ENCODE data around the gene TMEM255B.
"Not testable (repeated sequence)": the region's sequence is repeated elsewhere in the genome, so short reads cannot be mapped to it uniquely, and the experiment has no call there.

The TMEM255B gene

GRCh38 chr13:113734826-113735125, 24.2 kb upstream of the TMEM255B start:
- DNase-seq, result no peak

GRCh38 chr13:113735194-113735593, 23.8 kb upstream of the TMEM255B start:
- no peak for DNase-seq

DNA sequence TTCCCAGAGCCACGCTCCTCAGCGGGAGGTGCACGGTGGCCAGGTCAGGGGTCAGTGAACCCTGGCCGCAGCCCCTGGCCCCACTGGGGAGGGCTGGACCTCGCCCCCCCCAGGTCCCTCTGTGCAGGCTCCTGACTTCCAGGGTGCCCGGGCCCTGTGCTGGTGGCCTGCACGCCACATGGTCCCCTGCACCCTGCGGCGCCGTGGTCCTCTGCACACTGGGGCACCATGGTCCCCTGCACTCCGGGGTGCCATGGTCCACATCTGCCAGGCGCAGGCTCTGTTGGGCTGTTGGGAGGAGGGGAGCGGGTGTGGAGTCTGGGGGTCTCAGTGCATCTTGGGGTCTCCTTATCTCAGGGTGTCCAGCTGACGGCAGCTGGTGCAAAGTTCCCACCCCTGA, 23.3 kb upstream of the TMEM255B start:
- no peak for DNase-seq

DNA sequence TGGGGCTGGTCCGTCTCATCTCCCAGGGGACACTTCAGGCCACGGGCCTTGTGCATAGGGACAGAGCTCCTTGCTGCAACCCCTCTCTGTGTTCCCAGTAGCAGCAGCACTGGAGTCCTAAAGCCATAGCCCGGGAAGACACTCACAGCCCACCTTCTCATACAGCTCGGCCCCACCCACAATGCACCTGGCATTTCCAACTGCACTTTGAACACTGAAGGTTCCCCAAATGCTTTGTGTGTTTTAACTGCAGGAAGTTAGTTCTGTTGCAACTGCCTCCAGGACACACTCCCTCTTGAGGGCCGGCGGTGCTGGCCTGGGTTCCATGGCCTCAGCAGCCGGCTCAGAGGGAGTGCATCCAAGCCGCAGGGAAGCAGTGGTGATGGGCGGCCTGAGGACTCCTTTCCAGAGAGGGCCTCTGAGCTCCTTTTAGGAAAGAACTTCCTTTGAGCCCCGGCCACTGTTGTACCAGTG, 22.7 kb upstream of the TMEM255B start:
- no peak for DNase-seq

GRCh38 chr13:113737803-113738202, 21.2 kb upstream of the TMEM255B start:
- DNase-seq, result no peak

DNA sequence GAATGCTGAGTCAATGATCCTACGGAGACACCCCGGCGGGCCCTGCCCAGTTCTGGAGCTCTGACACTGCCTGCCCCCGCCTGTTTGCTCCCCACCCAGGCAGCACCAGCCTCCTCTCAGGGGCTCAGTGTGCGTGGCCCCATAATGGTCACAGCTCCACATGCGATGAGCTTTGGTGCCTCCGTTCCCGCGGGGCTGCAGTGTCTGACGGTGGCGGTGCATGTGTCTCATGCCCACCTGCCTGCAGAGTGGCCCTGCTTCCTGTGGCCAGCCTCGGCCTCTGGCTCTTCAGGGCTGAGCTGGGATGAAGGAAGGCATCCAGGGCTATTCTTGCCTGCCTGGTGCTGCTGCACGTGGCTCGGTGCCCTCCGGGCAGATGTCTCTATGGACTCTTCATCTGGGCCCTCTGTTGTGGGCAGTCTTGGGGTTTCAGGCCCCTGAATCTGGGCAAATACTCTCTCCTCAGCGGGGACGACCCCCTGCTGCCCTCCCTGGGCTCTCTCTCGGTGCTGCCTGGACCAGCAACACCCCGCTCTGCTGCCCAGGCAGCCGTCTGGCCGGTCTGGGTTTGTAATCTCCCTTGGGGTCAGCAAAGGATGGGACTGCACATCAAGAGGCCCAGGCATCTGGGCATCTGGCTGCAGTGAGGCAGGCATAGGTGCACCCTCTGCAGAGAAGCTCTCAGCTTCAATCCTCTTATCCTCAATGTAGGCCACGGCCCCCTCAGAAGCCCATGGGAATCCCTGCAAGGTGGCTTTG, 19.3 kb upstream of the TMEM255B start:
- no peak for DNase-seq

DNA sequence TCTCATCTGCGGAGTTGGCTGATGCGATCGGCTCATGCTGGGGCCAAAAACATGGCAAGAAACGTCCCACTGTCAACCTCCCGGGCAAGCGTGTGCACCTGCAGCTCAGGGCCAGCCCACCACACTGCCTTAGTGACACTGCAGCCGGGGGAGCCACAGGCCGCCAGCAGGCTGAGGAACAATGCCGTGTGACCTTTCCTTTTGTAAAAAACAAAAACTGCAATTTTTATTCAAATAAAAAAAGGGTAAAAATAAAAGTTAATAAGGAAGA, 18.8 kb upstream of the TMEM255B start:
- DNase-seq, result no peak

DNA sequence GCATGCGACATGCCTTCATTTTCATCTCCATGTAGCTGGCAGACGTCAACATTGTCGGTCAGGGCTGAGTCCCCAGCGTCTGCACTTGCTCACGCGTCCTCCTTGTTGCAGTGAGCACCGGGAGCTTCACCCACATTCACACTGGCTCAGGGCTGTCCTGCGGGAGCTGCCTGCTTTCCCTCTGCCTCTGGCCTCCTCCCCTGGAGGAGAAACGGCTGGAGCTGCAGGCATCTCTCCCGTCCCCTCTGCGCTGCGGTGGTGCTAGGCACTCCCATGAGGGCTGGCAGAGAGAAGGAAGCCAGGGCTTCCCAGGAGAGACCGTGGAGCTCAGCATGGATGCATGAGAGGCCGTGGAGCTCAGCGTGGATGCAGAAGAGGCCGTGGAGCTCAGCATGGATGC, 18.4 kb upstream of the TMEM255B start:
- no peak for DNase-seq

DNA sequence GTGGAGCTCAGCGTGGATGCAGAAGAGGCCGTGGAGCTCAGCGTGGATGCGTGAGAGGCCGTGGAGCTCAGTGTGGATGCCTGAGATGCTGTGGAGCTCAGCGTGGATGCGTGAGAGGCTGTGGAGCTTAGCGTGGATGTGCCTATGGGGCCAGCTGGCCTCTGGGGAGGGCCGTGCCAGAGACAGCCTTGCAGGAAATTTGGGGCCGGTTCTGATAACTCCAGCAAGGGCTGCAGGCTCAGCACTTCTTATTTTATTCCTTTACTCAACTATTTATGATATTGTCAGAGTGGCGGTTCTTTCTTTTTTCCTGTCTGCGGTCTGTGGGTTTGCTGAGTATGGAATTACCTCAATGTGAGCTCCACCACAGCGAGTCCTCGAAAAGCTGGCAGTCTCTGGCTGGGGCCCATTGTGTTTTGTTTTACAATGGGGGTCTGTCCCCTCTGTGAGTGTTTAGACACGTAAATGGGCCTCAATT, 17.8 kb upstream of the TMEM255B start:
- DNase-seq, result peak in 1 of 5 experiments; percentile 24

GRCh38 chr13:113742000-113742441, 17.0 kb upstream of the TMEM255B start:
- DNase-seq, result no peak

DNA sequence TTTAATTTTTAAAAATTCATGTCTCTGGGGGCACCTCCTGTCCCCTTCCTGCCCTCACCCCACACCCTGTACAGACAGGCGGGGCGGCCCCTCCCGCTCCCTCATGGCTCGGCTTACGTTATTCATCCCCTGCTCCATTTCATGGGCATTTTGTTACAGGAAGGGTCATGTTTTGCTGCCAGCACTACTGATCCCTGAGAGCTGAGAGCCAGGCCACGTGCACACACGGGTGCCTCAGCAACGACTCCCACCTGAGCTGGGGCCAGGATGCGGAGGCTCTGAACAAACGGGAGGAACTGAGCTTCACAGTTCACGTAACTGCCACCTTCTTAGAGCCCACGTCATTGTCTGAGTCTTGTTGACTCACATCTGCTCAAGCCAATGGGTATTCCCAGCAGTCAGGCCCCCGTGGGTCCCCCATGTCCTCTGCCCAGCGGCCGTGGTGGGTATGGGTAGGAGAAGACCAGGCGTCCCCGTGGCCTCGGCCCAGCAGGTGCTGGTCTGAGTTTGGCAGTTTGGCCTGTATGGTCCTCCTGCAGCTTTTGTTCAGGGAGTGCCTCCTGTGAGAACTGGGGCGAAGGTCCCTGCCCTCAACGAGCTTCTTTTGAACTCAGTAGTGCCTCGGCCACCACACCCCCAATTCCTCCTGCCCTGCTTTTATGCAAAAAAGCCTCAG, 16.4 kb upstream of the TMEM255B start:
- DNase-seq, result no peak

GRCh38 chr13:113743366-113744195, 15.4 kb upstream of the TMEM255B start:
- DNase-seq, result no peak

DNA sequence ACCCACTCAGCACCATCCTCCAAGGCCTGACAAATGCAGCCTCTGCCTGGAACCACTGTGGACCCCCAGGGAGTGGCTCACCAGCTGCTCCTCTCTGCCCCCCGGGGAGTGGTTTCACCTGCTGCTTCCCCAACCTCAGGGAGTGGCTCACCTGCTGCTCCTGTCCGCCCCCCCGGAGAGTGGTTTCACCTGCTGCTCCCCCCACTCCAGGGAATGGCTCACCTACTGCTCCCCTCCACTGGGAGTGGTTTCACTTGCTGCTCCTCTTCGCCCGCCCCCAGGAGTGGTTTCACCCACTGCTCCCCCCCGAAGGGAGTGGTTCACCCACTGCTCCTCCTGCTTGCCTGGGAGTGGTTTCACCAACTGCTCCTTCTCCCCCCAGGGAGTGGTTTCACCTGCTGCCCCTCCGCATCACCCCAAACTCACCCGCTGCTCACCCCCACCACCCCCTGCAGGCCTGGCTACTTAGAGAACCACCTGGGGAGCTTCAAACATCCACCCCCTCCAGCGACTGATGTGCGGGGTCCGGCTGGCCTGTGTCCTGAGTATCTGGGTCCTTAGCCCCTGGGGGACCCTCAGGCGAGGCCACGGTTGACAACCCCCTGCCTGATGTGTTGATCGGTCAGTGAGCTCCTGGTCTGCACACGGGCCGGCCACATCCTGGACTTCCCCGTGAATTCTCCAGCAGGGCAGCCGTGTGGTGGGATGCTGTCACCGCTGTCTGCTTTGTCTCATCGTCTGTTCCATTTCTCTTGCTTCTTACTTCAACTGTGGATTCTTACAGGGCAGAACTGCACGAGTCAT, 14.6 kb upstream of the TMEM255B start:
- no peak for DNase-seq

GRCh38 chr13:113745059-113745458, 14.0 kb upstream of the TMEM255B start:
- no peak for DNase-seq

DNA sequence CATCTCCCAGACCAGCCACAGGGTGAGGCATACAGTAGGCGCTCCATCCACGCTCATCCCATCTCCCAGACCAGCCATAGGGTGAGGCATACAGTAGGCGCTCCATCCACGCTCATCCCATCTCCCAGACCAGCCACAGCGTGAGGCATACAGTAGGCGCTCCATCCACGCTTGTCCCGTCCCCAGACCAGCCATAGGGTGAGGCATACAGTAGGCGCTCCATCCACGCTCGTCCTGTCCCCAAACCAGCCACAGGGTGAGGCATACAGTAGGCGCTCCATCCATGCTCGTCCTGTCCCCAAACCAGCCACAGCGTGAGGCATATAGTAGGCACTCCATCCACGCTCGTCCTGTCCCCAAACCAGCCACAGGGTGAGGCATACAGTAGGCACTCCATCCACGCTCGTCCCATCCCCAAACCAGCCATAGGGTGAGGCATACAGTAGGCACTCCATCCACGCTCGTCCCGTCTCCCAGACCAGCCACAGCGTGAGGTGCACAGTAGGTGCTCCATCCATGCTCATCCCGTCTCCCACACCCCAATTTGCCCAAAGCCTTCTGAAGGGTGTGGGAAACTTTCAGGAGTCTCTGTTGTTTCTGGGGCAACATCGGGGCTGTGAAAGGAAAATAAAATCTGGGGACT, 13.4 kb upstream of the TMEM255B start:
- not testable (repeated sequence) for DNase-seq

GRCh38 chr13:113746143-113746525, 12.9 kb upstream of the TMEM255B start:
- no peak for DNase-seq

DNA sequence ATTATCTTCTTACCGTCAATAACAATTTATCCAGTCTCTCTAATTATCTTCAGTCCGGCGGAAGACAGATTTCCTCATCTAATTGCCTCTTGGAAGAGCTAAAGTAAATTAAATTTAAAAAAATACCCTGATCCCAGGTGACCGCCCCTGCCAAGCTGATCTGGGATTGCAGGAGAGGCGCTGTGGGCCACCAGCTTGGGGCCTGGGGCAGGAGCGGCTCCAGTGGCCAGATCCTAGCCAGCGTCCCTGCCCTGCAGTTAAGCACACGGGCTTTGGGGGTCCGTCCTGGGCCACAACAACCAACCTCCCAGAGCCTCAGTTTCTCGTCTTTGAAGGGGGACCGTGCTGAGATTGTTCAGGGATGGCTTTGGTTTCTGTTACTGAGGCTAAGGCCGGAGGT, 12.4 kb upstream of the TMEM255B start:
- DNase-seq, result no peak

- no peak for DNase-seq
Observed at GRCh38 chr13:113747291-113747833, 11.7 kb upstream of the TMEM255B start.

- no peak for DNase-seq
Observed at GRCh38 chr13:113748101-113748861, 10.7 kb upstream of the TMEM255B start.

DNA sequence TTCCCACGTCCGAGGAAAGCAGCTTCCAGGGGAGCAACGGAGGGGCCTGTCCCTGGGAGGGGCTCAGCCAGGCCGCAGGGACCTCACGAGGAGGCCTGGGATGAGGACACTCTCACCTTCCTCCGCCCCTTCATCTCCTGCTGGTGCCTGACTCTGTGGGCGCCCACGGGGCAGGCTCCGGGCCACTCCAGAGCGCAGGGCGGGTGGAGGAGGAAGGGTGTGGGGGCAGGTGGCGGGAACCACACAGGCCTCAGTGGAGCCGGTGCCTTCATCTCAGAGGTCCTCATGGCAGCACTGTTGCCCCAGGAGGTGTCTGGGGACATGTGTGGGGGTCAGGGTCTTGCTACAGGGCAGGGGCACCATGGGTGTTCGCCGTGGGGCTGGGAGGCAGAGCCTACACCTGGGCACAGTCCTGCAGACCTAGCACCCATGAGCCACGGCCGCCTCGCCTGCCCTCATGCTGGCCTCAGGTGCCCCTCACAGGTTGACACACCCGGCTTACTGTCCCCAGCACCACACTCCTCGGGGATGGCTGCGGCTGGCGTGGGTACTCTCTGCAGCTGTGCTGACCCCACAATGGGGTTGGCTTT, 10.1 kb upstream of the TMEM255B start:
- no peak for DNase-seq

DNA sequence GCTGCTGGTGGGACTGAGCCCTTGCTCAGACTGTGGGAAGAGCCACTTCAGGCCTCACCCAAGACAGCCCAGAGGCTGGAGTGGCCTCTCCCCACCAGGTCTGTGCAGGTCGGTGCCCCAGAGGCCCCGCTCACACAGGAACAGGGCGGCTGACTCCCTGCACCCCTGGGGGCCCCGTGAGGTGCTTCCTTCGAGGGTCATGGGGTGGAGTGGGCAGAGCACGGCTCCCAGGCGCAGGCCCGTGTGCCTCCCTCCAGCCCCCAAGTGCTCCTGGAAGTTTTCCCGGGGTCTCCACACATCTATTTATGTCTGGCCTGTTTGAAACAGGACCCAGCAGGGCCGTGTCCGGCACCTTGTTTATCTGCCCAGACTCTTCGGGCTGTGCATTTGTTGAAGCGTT, 9.5 kb upstream of the TMEM255B start:
- DNase-seq, result no peak

Data from T-helper 2 cell (primary cell).